Measurements from ENCODE around the gene ECE1.
"Not testable (repeated sequence)": the region's sequence is repeated elsewhere in the genome, so short reads cannot be mapped to it uniquely, and the experiment has no call there.

The ECE1 gene

DNA sequence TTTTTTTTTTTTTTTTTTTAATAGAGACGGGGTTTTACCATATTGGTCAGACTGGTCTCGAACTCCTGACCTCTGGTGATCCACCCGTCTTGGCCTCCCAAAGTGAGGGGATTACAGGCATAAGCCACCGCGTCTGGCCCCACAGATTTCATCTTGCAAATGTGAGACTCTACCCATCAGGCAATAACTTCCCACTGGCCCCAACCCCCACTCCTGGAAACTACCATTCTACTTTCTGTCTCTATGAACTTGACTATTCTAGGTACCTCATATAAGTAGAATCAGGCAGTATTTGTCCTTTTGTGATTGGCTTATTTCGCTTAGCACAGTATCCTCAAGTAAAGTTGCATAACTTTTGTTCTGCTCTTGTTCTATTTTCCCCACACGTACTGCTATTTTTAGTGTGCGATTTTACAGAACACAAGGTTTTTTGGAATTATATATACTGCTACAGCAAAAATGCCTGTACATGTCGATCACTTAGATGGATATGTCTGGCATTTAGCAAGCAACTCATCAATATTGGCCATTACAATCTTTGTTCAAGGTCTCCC is 40.2 kb downstream of the ECE1 start:
- DNase-seq (ENCODE audit: low spot score): no peak

DNA sequence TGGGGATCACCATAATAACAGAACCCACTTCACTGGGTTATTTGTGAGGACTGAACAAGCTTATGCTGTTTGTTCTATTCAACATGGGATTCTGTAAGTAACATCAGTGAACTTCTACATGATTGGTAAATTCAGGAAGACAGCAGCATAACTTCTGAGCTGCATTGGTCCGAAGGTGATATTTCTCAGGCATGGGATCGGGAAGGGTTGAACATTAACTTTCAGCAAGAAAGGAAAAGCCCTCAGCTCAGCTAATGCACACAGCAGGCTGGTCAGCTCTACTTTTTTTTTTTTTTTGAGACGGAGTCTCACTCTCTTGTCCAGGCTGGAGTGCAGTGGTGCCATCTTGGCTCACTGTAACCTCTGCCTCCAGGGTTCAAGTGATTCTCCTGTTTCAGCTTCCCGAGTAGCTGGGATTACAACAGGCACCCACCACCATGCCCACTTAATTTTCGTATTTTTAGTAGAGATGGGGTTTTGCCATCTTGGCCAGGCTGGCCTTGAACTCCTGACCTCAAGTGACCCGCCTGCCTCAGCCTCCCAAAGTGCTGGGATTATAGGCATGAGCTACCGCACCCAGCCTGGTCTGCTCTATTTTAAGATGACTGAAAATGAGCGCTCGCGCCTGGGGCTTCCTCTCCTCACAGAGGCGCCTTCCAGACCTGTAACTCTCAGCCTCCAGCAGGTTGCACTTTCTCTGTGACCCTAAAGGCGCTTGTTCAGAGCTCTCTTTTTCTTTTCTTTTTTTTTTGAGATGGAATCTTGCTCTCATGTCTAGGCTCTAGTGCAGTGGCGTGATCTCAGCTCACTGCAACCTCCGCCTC is 42.2 kb downstream of the ECE1 start:
- no peak for DNase-seq (ENCODE audit: low spot score)

DNA sequence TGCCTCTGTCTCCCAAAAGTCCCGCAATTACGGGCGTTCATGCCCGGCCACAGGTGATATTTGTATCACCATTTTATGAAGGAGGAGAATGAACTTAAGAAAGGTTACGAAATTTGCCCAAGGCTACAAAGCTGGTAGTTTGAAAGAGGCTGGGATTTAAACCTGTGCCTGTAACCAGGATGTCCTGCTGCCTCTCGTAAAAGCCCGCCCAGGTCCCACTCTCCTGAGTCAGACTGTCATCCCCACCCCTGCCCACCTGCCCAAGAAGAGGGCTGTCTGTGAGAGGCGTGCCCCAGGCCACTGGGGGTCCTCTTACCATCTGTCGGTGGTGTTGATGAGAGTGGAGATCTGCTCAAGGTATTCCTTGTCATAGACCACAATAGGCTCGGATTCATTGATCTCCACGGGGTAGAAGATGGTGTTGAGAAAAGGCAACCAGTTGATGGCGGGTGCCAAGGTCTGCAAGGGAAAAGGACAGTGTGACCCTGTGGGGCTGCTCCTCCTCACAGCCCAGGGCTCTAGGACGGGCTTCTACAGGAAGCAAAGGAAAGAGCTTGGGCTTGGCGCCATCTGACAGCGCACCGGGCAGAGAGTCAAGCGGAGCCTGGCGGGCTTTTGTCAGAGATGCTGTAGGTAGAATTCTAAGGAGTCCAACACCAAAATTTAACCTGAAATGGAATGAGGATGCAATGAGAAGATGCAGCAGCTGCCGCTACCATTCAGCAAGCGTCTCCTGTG is 43.2 kb downstream of the ECE1 start:
- DNase-seq (ENCODE audit: low spot score): no peak

DNA sequence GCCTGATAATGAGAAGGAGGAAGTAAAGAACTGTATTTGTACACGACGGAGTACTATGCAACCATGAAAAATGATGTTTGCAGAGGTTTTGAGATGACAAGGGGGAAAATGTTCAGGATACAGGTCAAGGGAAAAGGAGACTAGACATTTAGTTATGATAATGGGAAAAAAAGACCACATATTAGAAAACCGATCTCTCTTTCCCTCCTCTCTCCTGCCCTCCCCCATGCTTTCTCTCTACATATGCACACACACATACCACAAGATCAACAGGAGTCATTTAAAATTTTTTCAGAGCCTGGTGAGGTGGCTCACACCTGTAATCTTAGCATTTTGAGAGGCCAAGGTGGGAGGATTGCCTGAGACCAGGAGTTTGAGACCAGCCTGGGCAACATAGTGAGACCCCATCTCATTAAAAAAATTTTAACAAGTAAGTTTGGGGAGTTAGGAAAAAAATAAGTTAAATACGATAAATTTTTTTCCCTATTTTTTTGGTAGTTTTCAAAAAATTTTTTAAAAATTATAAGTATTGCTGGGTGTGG is 44.5 kb downstream of the ECE1 start:
- DNase-seq (ENCODE audit: low spot score): no peak

DNA sequence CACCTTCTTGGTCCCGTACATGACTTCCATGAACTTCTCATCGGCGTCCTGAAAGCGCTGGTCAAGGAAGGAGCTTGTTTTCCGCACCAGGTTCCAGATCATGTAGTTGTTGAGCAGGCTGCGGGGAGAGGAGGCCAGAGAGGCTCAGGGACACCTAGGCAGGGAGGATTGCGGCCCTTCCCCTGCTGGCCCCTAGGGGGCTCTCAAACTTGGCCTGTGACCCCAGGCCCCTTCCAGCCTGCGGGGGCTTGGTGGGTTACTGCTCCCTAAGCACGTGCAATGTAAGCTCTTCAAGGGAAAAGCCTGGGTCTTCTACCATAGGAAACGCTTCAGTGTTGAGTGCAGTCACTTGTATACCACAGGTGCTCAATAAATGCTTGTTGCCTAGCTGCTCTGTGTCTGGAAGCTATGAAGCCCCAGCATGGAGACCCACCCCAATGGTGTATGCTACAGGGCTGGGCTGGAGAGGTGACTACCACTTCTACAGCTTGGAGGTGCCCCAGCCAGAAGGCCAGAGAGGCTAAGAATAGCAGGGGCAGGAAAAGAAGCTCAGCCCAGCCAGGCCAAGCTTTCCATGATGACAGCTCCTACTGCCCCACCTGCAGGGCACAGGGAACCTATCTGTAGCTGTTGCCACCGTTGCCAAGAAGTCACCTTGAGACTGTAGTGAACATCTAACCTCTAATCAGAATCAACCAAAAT is 45.1 kb downstream of the ECE1 start:
- no peak for DNase-seq (ENCODE audit: low spot score)

DNA sequence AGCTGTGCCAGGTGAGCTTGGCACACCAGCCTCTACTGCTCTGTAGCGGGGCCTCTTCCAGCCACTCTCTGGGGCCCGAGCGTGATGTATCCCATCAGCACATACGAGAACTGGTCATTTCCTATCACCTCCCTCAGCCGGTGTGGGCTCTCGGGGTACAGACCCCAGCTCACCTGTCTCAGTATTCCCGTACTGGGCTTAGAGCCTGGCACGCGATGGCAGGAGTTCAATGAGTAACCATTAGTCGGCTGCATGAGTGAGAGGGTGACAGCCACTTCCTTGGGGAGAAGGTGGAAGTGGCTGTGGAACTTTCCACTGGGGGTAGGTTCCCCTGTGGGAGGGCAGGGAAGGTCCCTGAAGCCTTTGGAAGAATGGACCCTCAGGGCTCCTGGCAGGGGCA is 46.1 kb downstream of the ECE1 start:
- DNase-seq (ENCODE audit: low spot score): no peak

DNA sequence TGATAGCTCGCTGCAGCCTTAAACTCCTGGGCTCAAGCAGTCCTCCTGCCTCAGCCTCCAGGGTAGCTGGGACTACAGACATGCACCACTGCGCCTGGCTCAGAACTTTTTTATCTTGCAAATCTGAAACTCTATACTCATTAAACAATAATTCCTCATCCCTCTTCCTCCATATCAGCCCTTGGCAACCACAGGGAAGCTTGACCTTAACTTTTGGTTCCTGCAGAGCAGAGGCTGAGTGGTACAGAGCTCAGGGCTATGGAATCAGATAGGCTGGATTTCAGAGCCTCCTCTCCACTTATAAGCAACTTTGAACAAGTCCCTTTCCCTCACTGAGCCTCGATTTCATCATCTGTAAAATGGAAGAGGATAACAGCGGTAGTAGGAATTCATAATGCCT is 47.4 kb downstream of the ECE1 start:
- no peak for DNase-seq (ENCODE audit: low spot score)

DNA sequence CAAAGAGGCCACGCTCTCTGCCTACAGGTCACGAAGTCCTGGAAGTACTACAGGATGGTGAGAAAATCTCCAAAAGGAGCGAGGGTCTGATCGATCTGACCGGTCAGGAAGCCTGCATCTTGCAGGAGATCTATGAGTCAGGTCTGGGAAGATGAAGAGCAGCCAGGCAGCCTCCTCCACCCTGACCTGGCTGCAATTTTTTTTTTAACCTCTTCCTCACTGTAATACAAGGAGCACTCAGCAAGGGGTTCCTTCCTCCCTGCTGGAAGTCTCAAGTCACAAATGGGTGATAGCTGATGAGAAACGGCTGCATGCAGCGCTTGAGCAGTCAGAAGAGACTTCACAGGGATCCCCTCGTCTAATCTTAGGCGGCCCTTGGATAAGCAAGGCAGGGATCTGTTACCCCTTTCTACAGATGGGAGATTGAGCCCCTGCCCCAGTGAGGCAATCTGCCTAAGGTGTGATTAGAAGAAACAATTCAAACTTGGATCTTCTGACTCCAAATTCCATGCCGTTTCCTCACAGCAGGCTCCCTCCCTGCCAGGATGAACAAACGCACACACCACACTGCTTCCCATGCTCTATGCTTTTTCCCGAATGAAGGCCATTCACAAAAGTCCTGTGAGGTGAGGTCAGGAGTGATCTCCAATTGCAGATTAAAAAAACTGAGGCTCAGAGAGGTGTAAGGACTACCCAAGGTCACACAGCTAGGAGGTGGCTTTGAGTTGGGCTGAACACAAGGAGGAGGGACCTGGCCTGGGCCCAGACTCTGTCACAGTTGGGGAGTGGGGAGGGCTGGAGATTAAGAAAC is 48.3 kb downstream of the ECE1 start:
- no peak for DNase-seq (ENCODE audit: low spot score)

DNA sequence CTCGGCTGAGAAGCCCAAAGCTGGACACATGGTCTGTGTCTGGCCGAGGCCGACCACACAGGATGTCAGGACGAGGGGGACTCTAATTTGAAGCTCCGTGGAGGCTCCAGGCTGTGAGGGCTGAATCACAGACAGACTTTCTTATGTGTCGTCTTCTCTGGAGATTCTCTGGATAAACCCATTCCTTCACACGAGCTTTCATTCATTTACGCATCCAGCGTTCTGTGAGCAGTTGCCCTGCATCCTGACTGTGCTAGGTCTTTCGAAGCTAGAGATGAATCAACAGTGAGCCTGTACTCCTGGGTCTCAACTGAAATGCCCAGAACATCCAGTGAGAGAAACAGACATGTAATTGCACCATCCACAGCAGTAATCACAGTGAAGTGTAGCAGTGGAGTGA is 49.6 kb downstream of the ECE1 start:
- DNase-seq (ENCODE audit: low spot score): no peak

DNA sequence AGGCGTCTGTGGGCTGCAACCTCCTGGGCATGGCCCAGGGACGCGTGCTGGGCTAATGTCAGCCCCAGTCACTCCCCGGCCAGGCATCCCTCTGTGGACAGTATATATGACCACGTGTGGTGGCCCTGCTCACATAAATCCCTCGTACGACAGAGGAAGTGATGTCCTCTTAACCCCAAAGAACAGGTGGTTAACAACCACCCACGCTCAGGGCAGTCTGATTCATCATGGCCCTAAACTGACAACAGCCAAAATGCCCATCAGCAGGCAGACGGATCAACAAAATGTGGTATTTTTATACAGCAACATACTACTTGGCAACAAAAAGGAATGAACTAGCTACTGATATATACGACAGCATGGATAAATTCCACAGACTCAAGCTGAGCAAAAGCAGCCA is 51.0 kb downstream of the ECE1 start:
- DNase-seq (ENCODE audit: low spot score): no peak

DNA sequence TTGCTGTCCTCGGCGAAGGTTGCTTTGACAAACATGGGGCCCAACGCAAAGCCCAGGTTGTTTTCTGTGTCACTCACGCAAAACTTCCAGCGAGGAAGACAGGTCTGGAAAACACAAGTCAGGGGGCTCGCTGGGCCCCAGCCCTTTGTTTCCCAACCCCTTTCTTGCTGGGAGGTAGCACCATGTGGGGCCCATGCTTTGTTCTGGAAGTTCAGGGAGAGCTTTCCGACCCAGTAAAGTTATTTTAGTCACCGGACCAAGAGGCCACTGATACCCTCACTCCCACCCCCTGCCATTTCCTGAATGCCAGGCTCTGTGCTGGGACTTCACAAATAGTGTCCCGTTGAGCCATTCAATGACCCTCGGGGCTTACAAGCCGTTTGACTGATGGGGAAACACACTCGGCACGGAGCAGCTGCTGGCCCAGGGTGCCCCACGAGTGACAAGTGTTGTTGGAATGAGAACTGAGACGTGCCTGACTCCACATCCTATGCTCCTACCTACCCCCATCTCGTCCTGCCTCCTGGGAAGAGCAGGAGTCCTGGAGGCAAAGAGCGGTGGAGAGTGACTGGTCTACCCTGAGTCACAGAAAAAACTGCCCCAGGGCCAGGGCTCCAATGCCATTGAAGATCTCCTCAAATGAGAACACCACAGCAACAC is 52.0 kb downstream of the ECE1 start:
- DNase-seq (ENCODE audit: low spot score): no peak

DNA sequence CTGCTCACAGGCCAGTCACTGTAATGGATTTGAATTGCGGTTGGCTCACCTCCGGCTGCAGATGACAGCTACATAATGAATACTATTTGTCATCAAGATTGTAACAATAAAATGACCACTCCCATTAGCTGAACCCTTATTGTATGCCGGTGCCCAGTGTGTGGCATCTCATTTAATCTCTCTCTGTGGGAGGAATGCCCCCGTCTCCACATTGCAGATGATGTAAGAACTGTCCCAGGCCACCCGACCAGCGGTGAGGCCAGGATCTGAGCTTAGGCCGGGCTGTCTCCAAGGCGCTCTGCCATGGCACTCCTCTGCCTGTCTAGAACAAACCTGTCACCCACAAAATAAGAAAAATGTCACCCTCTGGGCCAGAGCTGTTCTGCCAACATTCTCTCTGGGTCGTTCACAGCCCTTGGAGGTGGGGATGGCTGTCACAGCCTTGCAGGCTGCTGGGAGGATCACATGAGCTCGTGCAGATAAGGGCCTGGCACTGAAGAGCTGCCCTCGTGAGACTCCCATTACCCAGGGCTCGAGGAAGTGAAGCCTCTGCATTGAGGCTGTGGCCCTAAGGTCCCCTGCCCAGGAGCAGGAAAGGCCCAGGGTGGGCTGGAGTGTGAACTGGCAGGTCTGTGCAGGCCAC is 52.7 kb downstream of the ECE1 start:
- no peak for DNase-seq (ENCODE audit: low spot score)

DNA sequence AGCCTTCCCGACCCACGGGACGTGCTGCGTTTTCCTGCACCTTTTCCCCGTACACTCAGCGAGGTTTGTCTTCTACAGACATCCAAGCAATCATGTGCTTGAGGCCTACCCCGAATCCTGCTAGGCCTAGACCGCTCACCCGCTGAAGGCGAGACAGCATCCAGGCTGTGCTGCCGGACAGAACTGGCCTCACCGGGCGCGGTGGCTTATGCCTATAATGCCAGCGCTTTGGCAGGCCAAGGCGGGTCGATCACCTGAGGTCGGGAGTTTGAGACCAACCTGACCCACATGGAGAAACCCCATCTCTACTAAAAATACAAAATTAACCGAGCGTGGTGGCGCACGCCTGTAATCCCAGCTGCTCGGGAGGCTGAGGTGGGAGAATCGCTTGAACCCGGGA is 54.1 kb downstream of the ECE1 start:
- no peak for DNase-seq (ENCODE audit: low spot score)

DNA sequence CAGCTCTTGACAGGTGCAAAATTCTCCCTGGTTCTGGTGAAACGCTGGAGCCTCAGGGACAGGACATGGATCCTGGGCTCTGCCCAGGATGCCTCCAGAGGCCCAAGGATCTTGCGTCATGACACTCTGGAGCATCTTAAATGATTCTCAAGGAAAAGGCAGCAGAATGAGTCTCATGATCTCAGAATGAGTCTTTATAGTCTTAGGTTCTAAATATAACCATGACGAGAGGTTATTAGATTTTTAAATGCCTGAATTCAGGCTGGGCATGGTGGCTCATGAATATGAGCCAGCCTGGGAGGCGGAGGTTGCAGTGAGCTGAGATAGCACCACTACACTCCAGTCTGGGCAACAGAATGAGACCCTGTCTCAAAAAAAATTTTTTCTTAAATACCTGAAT is 55.5 kb downstream of the ECE1 start:
- no peak for DNase-seq (ENCODE audit: low spot score)

DNA sequence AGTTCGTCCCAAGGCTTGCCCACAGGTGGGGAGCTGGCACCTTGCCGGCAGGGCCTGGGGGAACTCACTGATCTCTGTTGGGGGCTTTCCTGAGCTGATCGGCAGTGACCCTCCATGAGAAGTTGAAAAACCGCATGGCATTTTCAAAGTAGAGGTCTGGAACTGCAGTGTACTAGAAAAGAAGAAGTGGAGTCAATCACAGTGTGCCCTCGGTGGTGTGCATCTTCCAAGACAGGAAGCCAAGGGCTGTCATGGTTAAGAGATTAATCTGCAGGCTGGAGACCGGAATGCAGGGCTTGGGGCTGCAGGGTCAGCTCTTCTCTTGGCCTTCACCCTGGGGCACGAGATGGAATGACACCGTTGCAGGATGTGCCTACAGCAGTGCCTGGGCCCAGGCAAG is 56.8 kb downstream of the ECE1 start:
- no peak for DNase-seq (ENCODE audit: low spot score)

DNA sequence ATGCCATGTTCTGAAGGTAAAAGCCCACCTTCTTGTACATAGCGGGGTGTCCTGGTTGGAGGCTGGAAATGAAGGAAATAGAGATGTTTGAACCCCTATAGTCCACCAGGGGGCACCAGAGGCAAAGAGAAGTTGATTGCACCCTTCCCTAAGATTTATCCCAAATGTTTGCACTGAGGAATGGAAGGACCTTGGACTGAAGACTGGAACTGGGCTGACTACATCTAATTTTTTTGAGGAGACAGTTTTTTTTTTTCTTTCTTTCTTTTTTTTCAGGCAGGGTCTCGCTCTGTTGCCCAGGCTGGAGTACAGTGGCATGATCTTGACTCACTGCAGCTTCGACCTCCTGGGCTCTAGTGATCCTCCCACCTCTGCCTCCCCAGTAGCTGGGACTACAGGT is 58.2 kb downstream of the ECE1 start:
- peak; percentile 67 for DNase-seq (ENCODE audit: low spot score)

DNA sequence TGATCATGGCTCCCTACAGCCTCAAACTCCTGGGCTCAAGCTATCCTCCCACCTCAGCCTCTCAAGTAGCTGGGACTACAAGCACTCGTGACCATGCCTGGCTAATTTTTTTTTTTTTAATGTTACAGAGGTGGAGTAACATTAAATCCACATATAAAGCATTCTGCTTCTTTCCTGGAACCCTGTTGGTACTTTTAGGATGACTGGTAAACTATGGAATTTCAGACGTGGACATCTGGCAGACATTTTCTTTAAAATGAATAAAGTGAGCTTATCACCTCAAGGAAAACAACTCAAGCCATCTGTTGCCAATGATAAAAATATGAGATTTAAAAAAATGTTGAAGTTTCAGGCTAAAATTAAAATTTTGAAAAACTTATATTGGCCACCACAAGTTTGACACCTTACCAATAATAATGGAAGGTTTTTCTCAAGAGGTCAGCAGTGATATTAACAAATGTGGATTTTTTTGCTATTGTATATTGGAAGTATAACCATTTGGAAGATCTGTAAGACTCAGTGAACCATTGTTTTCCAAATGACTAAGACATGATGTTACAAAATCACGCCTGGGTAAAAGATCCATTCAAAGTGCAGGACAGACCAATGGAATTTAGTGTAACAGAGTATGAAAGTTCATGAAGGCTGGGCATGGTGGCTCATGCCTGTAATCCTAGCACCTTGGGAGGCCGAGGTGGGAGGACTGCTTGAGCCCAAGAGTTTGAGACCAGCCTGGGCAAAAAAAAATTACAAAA is 60.8 kb downstream of the ECE1 start:
- DNase-seq (ENCODE audit: low spot score): no peak

DNA sequence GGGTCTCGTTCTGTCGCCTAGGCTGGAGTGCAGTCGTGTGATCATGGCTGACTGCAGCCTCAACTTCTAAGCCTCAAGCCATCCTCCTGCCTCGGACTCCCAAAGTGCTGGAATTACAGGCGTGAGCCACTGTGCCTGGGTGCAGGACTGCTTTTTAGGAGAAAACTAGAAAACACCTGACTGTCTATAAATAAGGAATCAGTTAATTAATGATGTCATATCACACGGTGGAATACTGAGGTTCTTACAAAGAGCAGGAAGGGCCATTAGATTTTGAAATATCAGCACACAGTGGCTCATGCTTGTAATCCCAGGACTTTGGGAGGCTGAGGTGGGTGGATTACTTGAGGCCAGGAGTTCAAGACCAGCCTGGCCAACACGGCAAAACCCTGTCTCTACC is 62.0 kb downstream of the ECE1 start:
- not testable (repeated sequence) for DNase-seq (ENCODE audit: low spot score)

DNA sequence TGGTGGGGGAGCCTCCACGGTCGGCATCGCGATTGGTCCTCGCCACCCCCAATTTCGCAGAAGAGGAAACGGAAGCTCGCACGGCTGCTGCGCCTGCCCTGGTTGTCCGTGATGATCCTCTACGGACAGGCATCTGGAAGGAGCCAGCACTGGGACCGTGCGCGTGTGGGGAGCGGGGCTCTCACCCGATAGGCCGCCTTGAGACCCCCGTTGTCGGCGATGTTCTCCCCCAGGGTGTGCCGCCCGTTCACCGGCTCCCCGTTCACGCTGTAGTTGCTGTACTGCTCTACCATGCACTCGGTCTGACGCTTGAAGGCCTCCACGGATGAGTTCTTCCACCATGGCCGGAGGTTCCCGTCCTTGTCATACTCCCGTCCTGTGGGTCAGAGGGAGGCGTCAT is 65.2 kb downstream of the ECE1 start:
- DNase-seq (ENCODE audit: low spot score): no peak

DNA sequence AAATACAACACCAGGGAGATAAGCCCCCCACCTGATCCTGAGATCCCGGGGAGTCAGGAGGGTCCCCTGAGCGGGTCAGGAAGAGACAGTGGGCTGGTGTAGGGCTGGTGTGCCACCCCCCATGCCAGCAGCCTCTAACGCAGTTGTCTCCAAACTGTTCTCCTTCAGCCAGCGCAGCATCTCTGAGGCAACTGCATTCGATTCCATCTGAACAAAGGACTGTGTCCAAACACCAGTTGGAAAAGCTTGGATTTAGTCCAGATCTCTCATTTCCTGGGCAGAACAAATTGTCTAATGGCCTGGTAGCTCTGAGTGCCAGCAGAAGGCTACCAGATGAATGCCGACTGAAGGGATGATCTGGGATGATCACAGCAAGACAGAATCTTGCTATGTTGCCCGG is 69.4 kb downstream of the ECE1 start:
- peak; percentile 85 for DNase-seq (ENCODE audit: low spot score)
